Right cardiac atrium (tissue), 5 donors: ENCODE measurements around the gene PCDHB10. TPM values are rescaled to one million over a fixed set of nuclear protein-coding genes. Genes with fewer than 3 reads are reported as not detected.

Experiments
- polyA plus RNA-seq: library from polyadenylated mRNA; stranded (reverse); fragments of 200-250 nt; gene quantifications from one replicate; pipeline ENCODE4 v1.2.3, GENCODE V29; 2013
- total RNA-seq, 4 donors: library from RNA; stranded (reverse); fragmentation: NEBNext Ultra II Directional; extraction: Animal tissue kit (Norgen Biotek cat#: 25700); gene quantifications; one replicate each; pipeline ENCODE4 v1.2.1, GENCODE V29; 2021
- donor health status: healthy with polysubstance abuse.
- donor health status: DM: no; HTN: yes; CAD: no.
- donor health status: DM: no; HTN: no; CAD: no.
- donor health status: DM: no; HTN: yes; CAD: no; lungs with severe emphysema.
- donor health status: DM: yes; HTN: yes; CAD: no.

The PCDHB10 gene
- total and polyA plus RNA-seq, 5 donors: 1.00 to 2.0 (median 1.4) TPM

Other genes starting within 250 kb of the PCDHB10 start
Only the 30 nearest of the 37 such genes appear.
- not detected for gene PCDHB1, start 141.0 kb upstream of the PCDHB10 start, total RNA-seq
- not detected for gene PCDHB1, start 141.0 kb upstream of the PCDHB10 start, polyA plus RNA-seq
- gene PCDHB2, start 97.7 kb upstream of the PCDHB10 start, total RNA-seq: 1 to 10 TPM; 1.4 to 1.9 (median 1.5) TPM
- 0.59 TPM for gene PCDHB2, start 97.7 kb upstream of the PCDHB10 start, polyA plus RNA-seq
- 1 to 10 TPM in 3 of 4 donors, under 1 TPM in 1; 0.94 to 1.7 (median 1.4) TPM for gene PCDHB3, start 91.9 kb upstream of the PCDHB10 start, total RNA-seq
- 0.61 TPM for gene PCDHB3, start 91.9 kb upstream of the PCDHB10 start, polyA plus RNA-seq
- gene PCDHB4, start 70.5 kb upstream of the PCDHB10 start, total RNA-seq: 1 to 10 TPM; 2.6 to 3.6 (median 3.1) TPM
- gene PCDHB4, start 70.5 kb upstream of the PCDHB10 start, polyA plus RNA-seq: 1.3 TPM
- gene PCDHB5, start 57.1 kb upstream of the PCDHB10 start, total RNA-seq: 1 to 10 TPM; 2.5 to 3.1 (median 2.7) TPM
- 1.3 TPM for gene PCDHB5, start 57.1 kb upstream of the PCDHB10 start, polyA plus RNA-seq
- gene PCDHB6, start 42.3 kb upstream of the PCDHB10 start, total RNA-seq: under 1 TPM; 0.42 to 0.76 (median 0.58) TPM
- gene PCDHB6, start 42.3 kb upstream of the PCDHB10 start, polyA plus RNA-seq: 0.34 TPM
- gene PCDHB7, start 19.7 kb upstream of the PCDHB10 start, total RNA-seq: 1 to 10 TPM in 3 of 4 donors, under 1 TPM in 1; 0.79 to 1.7 (median 1.6) TPM
- 0.57 TPM for gene PCDHB7, start 19.7 kb upstream of the PCDHB10 start, polyA plus RNA-seq
- gene PCDHB8, start 14.6 kb upstream of the PCDHB10 start, total RNA-seq: 1 to 10 TPM; 2.2 to 5.2 (median 2.6) TPM
- 0.84 TPM for gene PCDHB8, start 14.6 kb upstream of the PCDHB10 start, polyA plus RNA-seq
- 1 to 10 TPM; 1.8 to 2.6 (median 2.3) TPM for gene PCDHB16, start 10.0 kb upstream of the PCDHB10 start, total RNA-seq
- gene PCDHB16, start 10.0 kb upstream of the PCDHB10 start, polyA plus RNA-seq: 1.3 TPM
- 1 to 10 TPM; 1.7 to 2.4 (median 2.1) TPM for gene PCDHB9, start 5.2 kb upstream of the PCDHB10 start, total RNA-seq
- gene PCDHB9, start 5.2 kb upstream of the PCDHB10 start, polyA plus RNA-seq: 0.63 TPM
- 1 to 10 TPM; 1.9 to 2.9 (median 2.5) TPM for gene PCDHB11, start 7.3 kb downstream of the PCDHB10 start, total RNA-seq
- gene PCDHB11, start 7.3 kb downstream of the PCDHB10 start, polyA plus RNA-seq: 0.48 TPM
- gene PCDHB12, start 16.4 kb downstream of the PCDHB10 start, total RNA-seq: 1 to 10 TPM; 1.7 to 3.3 (median 2.8) TPM
- gene PCDHB12, start 16.4 kb downstream of the PCDHB10 start, polyA plus RNA-seq: 0.72 TPM
- 1 to 10 TPM; 4.3 to 5.8 (median 5.3) TPM for gene PCDHB13, start 21.6 kb downstream of the PCDHB10 start, total RNA-seq
- gene PCDHB13, start 21.6 kb downstream of the PCDHB10 start, polyA plus RNA-seq: 1.7 TPM
- 1 to 10 TPM; 4.3 to 5.9 (median 5.3) TPM for gene PCDHB14, start 31.0 kb downstream of the PCDHB10 start, total RNA-seq
- 2.3 TPM for gene PCDHB14, start 31.0 kb downstream of the PCDHB10 start, polyA plus RNA-seq
- 1 to 10 TPM; 2.9 to 6.7 (median 5.3) TPM for gene PCDHB15, start 53.0 kb downstream of the PCDHB10 start, total RNA-seq
- gene PCDHB15, start 53.0 kb downstream of the PCDHB10 start, polyA plus RNA-seq: 2.5 TPM
- gene SLC25A2, start 111.7 kb downstream of the PCDHB10 start, total RNA-seq: under 1 TPM in 2 of 4 donors, not detected in 2; 0.17 to 0.37 TPM
- gene SLC25A2, start 111.7 kb downstream of the PCDHB10 start, polyA plus RNA-seq: 0.14 TPM
- 100 to 1,000 TPM in 1 of 4 donors, 10 to 100 TPM in 3; 86.7 to 109 (median 95.1) TPM for gene TAF7, start 128.4 kb downstream of the PCDHB10 start, total RNA-seq
- gene TAF7, start 128.4 kb downstream of the PCDHB10 start, polyA plus RNA-seq: 94.6 TPM
- gene PCDHGA1, start 138.2 kb downstream of the PCDHB10 start, total RNA-seq: 1 to 10 TPM; 1.7 to 2.8 (median 1.8) TPM
- 0.70 TPM for gene PCDHGA1, start 138.2 kb downstream of the PCDHB10 start, polyA plus RNA-seq
- gene PCDHGA2, start 146.4 kb downstream of the PCDHB10 start, total RNA-seq: 1 to 10 TPM; 6.4 to 9.4 (median 7.1) TPM
- 2.2 TPM for gene PCDHGA2, start 146.4 kb downstream of the PCDHB10 start, polyA plus RNA-seq
- 1 to 10 TPM; 4.9 to 7.7 (median 5.6) TPM for gene PCDHGA3, start 151.5 kb downstream of the PCDHB10 start, total RNA-seq
- gene PCDHGA3, start 151.5 kb downstream of the PCDHB10 start, polyA plus RNA-seq: 2.1 TPM
- 1 to 10 TPM; 2.7 to 4.4 (median 3.8) TPM for gene PCDHGB1, start 157.7 kb downstream of the PCDHB10 start, total RNA-seq
- gene PCDHGB1, start 157.7 kb downstream of the PCDHB10 start, polyA plus RNA-seq: 1.3 TPM
- 1 to 10 TPM; 4.4 to 5.8 (median 5.7) TPM for gene PCDHGA4, start 162.7 kb downstream of the PCDHB10 start, total RNA-seq
- 1.7 TPM for gene PCDHGA4, start 162.7 kb downstream of the PCDHB10 start, polyA plus RNA-seq
- gene PCDHGB2, start 167.6 kb downstream of the PCDHB10 start, total RNA-seq: 1 to 10 TPM; 3.5 to 6.5 (median 5.0) TPM
- gene PCDHGB2, start 167.6 kb downstream of the PCDHB10 start, polyA plus RNA-seq: 1.9 TPM
- gene PCDHGA5, start 171.8 kb downstream of the PCDHB10 start, total RNA-seq: 1 to 10 TPM; 3.4 to 4.7 (median 4.2) TPM
- 2.0 TPM for gene PCDHGA5, start 171.8 kb downstream of the PCDHB10 start, polyA plus RNA-seq
- gene PCDHGB3, start 177.9 kb downstream of the PCDHB10 start, total RNA-seq: 1 to 10 TPM; 4.8 to 5.5 (median 5.1) TPM
- 1.7 TPM for gene PCDHGB3, start 177.9 kb downstream of the PCDHB10 start, polyA plus RNA-seq
- 1 to 10 TPM; 3.7 to 5.3 (median 4.9) TPM for gene PCDHGA6, start 181.5 kb downstream of the PCDHB10 start, total RNA-seq
- gene PCDHGA6, start 181.5 kb downstream of the PCDHB10 start, polyA plus RNA-seq: 2.2 TPM
- 1 to 10 TPM; 3.9 to 5.2 (median 4.5) TPM for gene PCDHGA7, start 190.4 kb downstream of the PCDHB10 start, total RNA-seq
- 1.8 TPM for gene PCDHGA7, start 190.4 kb downstream of the PCDHB10 start, polyA plus RNA-seq
- gene PCDHGB4, start 195.3 kb downstream of the PCDHB10 start, total RNA-seq: 1 to 10 TPM; 4.8 to 5.5 (median 5.3) TPM
- gene PCDHGB4, start 195.3 kb downstream of the PCDHB10 start, polyA plus RNA-seq: 2.0 TPM
- 1 to 10 TPM; 4.0 to 5.2 (median 4.3) TPM for gene PCDHGA8, start 200.3 kb downstream of the PCDHB10 start, total RNA-seq
- 1.3 TPM for gene PCDHGA8, start 200.3 kb downstream of the PCDHB10 start, polyA plus RNA-seq
- gene PCDHGB5, start 205.6 kb downstream of the PCDHB10 start, total RNA-seq: 1 to 10 TPM; 6.4 to 8.6 (median 6.8) TPM
- gene PCDHGB5, start 205.6 kb downstream of the PCDHB10 start, polyA plus RNA-seq: 3.3 TPM